Gastroesophageal sphincter (tissue), 4 donors: Measurements from ENCODE around the gene ECM2. TPM values are rescaled to one million over a fixed set of nuclear protein-coding genes. Genes with fewer than 3 reads are reported as not detected.

Experiments
- ATAC-seq: fragments of 150-250 bp; one replicate; pipeline ENCODE4 v1.9.1; 2016; ENCODE audit warnings: mild to moderate bottlenecking, moderate library complexity
- H3K27ac ChIP-seq, 4 donors: fragments of 200-600 bp; sonication (generic) in 3 of 4; 1 replicate in 3 of 4; 2 replicates in 1 of 4; pipeline ENCODE4 v1.5.1; 2016 to 2019
- H3K27me3 ChIP-seq: fragments of 200-600 bp; sonication (generic); one replicate; pipeline ENCODE4 v1.5.1; 2019
- H3K36me3 ChIP-seq, 2 donors: fragments of 200-600 bp; sonication (generic); one replicate each; pipeline ENCODE4 v1.5.1; 2019; ENCODE audit warnings: control low read depth in 1 of 2
- H3K4me1 ChIP-seq, 3 donors: fragments of 200-600 bp; sonication (generic); 1 replicate in 2 of 3; 2 replicates in 1 of 3; pipeline ENCODE4 v1.5.1; 2016 to 2019; ENCODE audit warnings: control low read depth in 2 of 3
- H3K4me3 ChIP-seq, 2 donors: fragments of 200-600 bp; sonication (generic); one replicate each; pipeline ENCODE4 v1.5.1; 2019; ENCODE audit warnings: mild to moderate bottlenecking in 1 of 2, moderate library complexity in 1 of 2
- H3K9me3 ChIP-seq, 3 donors: fragments of 200-600 bp; sonication (generic); one replicate each; pipeline ENCODE4 v1.5.1; 2017 to 2019; ENCODE audit warnings: control low read depth in 2 of 3
- CTCF ChIP-seq, 4 experiments: fragments of 200-600 bp in 2 of 4; fragments of 450-650 bp in 2 of 4; sonication (generic) in 1 of 4; IDR thresholded peaks; one replicate each; pipeline ENCODE4 v1.5.1; 2017 to 2019; ENCODE audit warnings: antibody characterized with exemption in 4 of 4, mild to moderate bottlenecking in 2 of 4, moderate library complexity in 2 of 4
- EP300 ChIP-seq: sonication (generic); formaldehyde crosslinking; IDR thresholded peaks from one replicate; pipeline ENCODE4 v1.6.1; 2017; ENCODE audit warnings: antibody characterized with exemption, mild to moderate bottlenecking
- POLR2A ChIP-seq, 2 donors: fragments of 450-650 bp; IDR thresholded peaks; one replicate each; pipeline ENCODE4 v1.6.1; 2017; ENCODE audit warnings: antibody characterized with exemption in 2 of 2, mild to moderate bottlenecking in 2 of 2, moderate library complexity in 1 of 2
- POLR2AphosphoS5 ChIP-seq: sonication (generic); formaldehyde crosslinking; IDR thresholded peaks from one replicate; pipeline ENCODE4 v1.6.1; 2017; ENCODE audit warnings: antibody characterized with exemption
- WGBS, 2 donors: methylation state at CpG; one replicate each; pipeline ENCODE4 v1.1.5; 2018; ENCODE audit warnings: low coverage in 1 of 2; 5-methylcytosine and 5-hydroxymethylcytosine counted together
- total RNA-seq, 4 donors: library from RNA; depleted of rRNA; stranded (reverse); fragments of >200 nt; gene quantifications; one replicate each; pipeline ENCODE4 v1.1.0, GENCODE V29; 2016

The ECM2 gene
- total RNA-seq, 4 donors from 2014 or later, result 8.2 to 20.1 (median 14.2) TPM

- Histone ChIP-seq H3K4me3 (no peak overlapping the region), H3K27ac (no peak overlapping the region), H3K9me3 (no peaks in the 10 kb centered on the region), H3K27me3 (no peaks in the 10 kb centered on the region), H3K36me3 (no peaks in the 10 kb centered on the region), H3K4me1 (no peaks in the 10 kb centered on the region)
- no peak for ATAC-seq
- TF ChIP-seq POLR2AphosphoS5 (no peak), CTCF (IDR thresholded peaks at IDR 0.05) (no peak), EP300 (no peak), POLR2A (IDR thresholded peaks at IDR 0.05) (no peak)
- WGBS, 2 donors, result 91% methylated on average over 4 of the region's 4 CpGs; no CpG with 5 or more reads in 1 of the 2 donors
Observed at GRCh38 chr9:92527832-92528521, 7.8 kb downstream of the ECM2 start.

- no peaks in the 10 kb centered on the region for H3K4me1 ChIP-seq
- no peaks in the 10 kb centered on the region for H3K27me3 ChIP-seq
- no peaks in the 10 kb centered on the region for H3K9me3 ChIP-seq
- no peaks in the 10 kb centered on the region for H3K36me3 ChIP-seq
- ATAC-seq, result no peak
- WGBS, 2 donors, result 95% methylated on average over 2 of the region's 2 CpGs; no CpG with 5 or more reads in 1 of the 2 donors
- H3K4me3 ChIP-seq, result no peak overlapping the region
- TF ChIP-seq POLR2AphosphoS5 (no peak), CTCF (IDR thresholded peaks at IDR 0.05) (no peak), EP300 (no peak), POLR2A (IDR thresholded peaks at IDR 0.05) (no peak)
- H3K27ac ChIP-seq, result no peak overlapping the region
Observed at GRCh38 chr9:92527291-92527828, 8.4 kb downstream of the ECM2 start.

- no peak overlapping the region for H3K4me3 ChIP-seq
- no peak overlapping the region for H3K27ac ChIP-seq
- WGBS, 2 donors, result 92 to 95% methylated on average over 4 to 5 of the region's 5 CpGs
- H3K27me3 ChIP-seq, result no peaks in the 10 kb centered on the region
- TF ChIP-seq POLR2A (IDR thresholded peaks at IDR 0.05) (no peak), POLR2AphosphoS5 (no peak), CTCF (IDR thresholded peaks at IDR 0.05) (no peak)
- H3K9me3 ChIP-seq, result no peaks in the 10 kb centered on the region
- H3K4me1 ChIP-seq, result no peaks in the 10 kb centered on the region
- H3K36me3 ChIP-seq, result no peaks in the 10 kb centered on the region
- no peak for ATAC-seq
Observed at GRCh38 chr9:92525306-92525705, 10.5 kb downstream of the ECM2 start.

GRCh38 chr9:92524881-92525280 lies 10.9 kb downstream of the ECM2 start:
- Histone ChIP-seq H3K4me3 (no peak overlapping the region), H3K9me3 (no peaks in the 10 kb centered on the region), H3K27ac (no peak overlapping the region), H3K36me3 (no peaks in the 10 kb centered on the region), H3K4me1 (no peaks in the 10 kb centered on the region), H3K27me3 (no peaks in the 10 kb centered on the region)
- no peak for TF ChIP-seq CTCF (IDR thresholded peaks at IDR 0.05)
- no peak for TF ChIP-seq POLR2AphosphoS5
- TF ChIP-seq POLR2A (IDR thresholded peaks at IDR 0.05), result no peak
- no peak for TF ChIP-seq EP300
- no peak for ATAC-seq
- 100% methylated on average over 1 of the region's 1 CpG for WGBS, 2 donors
